Stimulated activated naive B cell treated with anti-CD40 and anti-IgM and Interleukin-4, amounts not matched to agents 10 μg/mL and 1 μg/mL and 100 μg/mL, for 72 hours (primary cell): Measurements from ENCODE around the gene ESPNL.
"Not testable (repeated sequence)": the region's sequence is repeated elsewhere in the genome, so short reads cannot be mapped to it uniquely, and the experiment has no call there.

Experiments used
- ATAC-seq, 2 donors: fragments of 150-1000 bp; cut with Tn5 transposase; replicated peaks; 2 replicates each; pipeline ENCODE4 v1.10.0; 2021; ENCODE audit warnings: moderate library complexity in 1 of 2
- DNase-seq: peaks from one replicate; pipeline ENCODE4 v3.0.0; 2021
- H3K27ac Mint-ChIP-seq: one replicate; pipeline ENCODE4 v1.8.0; 2022; ENCODE audit warnings: mild to moderate bottlenecking, mixed read lengths
- H3K27me3 Mint-ChIP-seq, 2 donors: one replicate each; pipeline ENCODE4 v1.8.0; 2022; ENCODE audit warnings: mixed read lengths in 2 of 2
- H3K36me3 Mint-ChIP-seq, 2 donors: one replicate each; pipeline ENCODE4 v1.8.0; 2022; ENCODE audit warnings: mixed read lengths in 2 of 2, mild to moderate bottlenecking in 1 of 2
- H3K4me1 Mint-ChIP-seq, 2 donors: one replicate each; pipeline ENCODE4 v1.8.0; 2022; ENCODE audit warnings: mixed read lengths in 2 of 2, mild to moderate bottlenecking in 1 of 2
- H3K4me3 Mint-ChIP-seq, 2 donors: one replicate each; pipeline ENCODE4 v1.8.0; 2022; ENCODE audit warnings: mild to moderate bottlenecking in 2 of 2, mixed read lengths in 2 of 2, moderate library complexity in 1 of 2
- H3K9me3 Mint-ChIP-seq, 2 donors: one replicate each; pipeline ENCODE4 v1.8.0; 2022; ENCODE audit warnings: mixed read lengths in 2 of 2, mild to moderate bottlenecking in 1 of 2

ESPNL gene

GRCh38 chr2:238066218-238066617, 33.9 kb upstream of the ESPNL start:
- Mint-ChIP-seq H3K27me3 (no peaks in the 10 kb centered on the region), H3K27ac (no peak overlapping the region), H3K4me1 (peaks cover 20 to 32% of the 10 kb centered on the region in 2 donors), H3K9me3 (peaks cover 4 to 8% of the 10 kb centered on the region in 2 donors), H3K36me3 (peaks cover 43 to 49% of the 10 kb centered on the region in 2 donors), H3K4me3 (no peak overlapping the region)
- DNase-seq (no peak), ATAC-seq (no peak)

GRCh38 chr2:238066718-238067117, 33.4 kb upstream of the ESPNL start:
- not testable (repeated sequence) for H3K4me3 Mint-ChIP-seq, ATAC-seq, H3K27me3 Mint-ChIP-seq, H3K9me3 Mint-ChIP-seq, DNase-seq, H3K27ac Mint-ChIP-seq
- Mint-ChIP-seq H3K36me3 (peaks cover 43 to 52% of the 10 kb centered on the region in 2 donors), H3K4me1 (peaks cover 18 to 27% of the 10 kb centered on the region in 2 donors)

DNA sequence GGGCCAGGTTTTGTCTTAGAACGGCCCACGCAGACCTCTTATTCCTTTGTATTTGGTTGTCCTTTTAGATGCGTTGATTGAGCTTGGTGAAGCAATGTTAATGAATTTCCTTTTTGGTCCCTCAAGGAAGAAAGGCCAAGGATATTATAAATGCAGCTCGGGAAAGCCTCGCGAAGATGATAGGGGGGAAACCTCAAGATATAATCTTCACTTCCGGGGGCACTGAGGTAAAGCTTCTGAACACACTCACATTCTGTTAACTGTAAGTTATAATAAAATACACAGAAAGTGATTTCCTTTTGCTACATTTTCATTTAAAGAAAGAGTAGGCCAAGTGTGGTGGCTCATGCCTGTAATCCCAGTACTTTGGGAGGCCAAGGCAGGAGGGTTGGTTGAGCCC, 32.2 kb upstream of the ESPNL start:
- Mint-ChIP-seq H3K36me3 (peaks cover 53 to 63% of the 10 kb centered on the region in 2 donors), H3K4me3 (no peak overlapping the region), H3K4me1 (peaks cover 13 to 17% of the 10 kb centered on the region in 2 donors), H3K9me3 (peaks cover 7 to 8% of the 10 kb centered on the region in 2 donors), H3K27ac (no peak overlapping the region), H3K27me3 (no peaks in the 10 kb centered on the region)
- ATAC-seq (no peak), DNase-seq (no peak)

- H3K27me3 Mint-ChIP-seq: no peaks in the 10 kb centered on the region
- peaks cover 62 to 67% of the 10 kb centered on the region in 2 donors for H3K36me3 Mint-ChIP-seq
- H3K4me3 Mint-ChIP-seq: peak overlapping the region in 1 of 2 donors; percentile 26
- peaks cover 8% of the 10 kb centered on the region in 2 donors for H3K9me3 Mint-ChIP-seq
- DNase-seq (no peak), ATAC-seq (no peak)
- no peak overlapping the region for H3K27ac Mint-ChIP-seq
- peaks cover 10 to 12% of the 10 kb centered on the region in 2 donors for H3K4me1 Mint-ChIP-seq
These were observed 31.0 kb upstream of the ESPNL start for GRCh38 chr2:238069021-238069709.

DNA sequence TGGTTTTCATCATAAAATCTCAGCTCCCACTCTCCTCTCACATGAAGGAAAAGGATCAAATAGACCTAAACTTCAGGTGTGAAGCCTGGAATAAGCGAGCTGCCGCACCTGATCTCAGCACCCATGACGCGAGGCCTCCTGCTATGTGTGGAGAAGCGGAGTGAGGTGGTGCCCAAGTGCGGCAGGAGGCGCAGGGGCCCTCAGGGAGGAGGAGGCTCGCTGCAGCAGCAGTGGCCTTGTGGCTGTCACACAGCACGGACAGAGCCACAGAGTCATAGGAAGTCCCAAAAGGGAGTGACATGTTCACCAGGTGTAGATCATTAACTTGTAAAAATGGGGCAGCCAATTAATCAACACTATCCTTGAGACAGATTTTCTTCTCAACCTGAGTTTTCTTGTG, 30.3 kb upstream of the ESPNL start:
- Mint-ChIP-seq H3K4me3 (no peak overlapping the region), H3K4me1 (peaks cover 12 to 15% of the 10 kb centered on the region in 2 donors), H3K36me3 (peaks cover 69% of the 10 kb centered on the region in 2 donors), H3K27me3 (no peaks in the 10 kb centered on the region), H3K27ac (peak overlapping the region; percentile 9), H3K9me3 (peaks cover 8% of the 10 kb centered on the region in 2 donors)
- no peak for ATAC-seq
- DNase-seq: no peak

DNA sequence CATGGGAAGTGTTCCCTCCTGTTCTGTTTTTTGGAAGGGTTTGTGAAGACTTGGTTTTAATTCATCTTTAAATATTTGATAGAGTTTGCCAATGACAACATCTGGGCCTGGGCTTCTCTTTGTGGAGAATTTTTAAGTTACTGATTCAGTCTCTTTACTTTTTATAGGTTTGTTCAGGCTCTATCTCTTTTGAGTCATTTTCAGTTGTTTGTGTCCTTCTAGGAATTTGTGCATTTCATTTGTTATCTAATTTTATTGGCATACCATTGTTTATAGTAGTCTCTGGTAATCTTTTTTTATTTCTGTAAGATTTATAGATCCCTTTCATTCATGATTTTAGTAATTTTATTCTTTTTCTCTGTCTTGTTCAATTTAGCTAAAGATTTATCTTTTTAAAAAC, 24.7 kb upstream of the ESPNL start:
- no peaks in the 10 kb centered on the region for H3K27me3 Mint-ChIP-seq
- no peak overlapping the region for H3K4me3 Mint-ChIP-seq
- no peak overlapping the region for H3K27ac Mint-ChIP-seq
- H3K4me1 Mint-ChIP-seq: peaks cover 11% of the 10 kb centered on the region in 2 donors
- peaks cover 6 to 10% of the 10 kb centered on the region in 2 donors for H3K9me3 Mint-ChIP-seq
- DNase-seq (no peak), ATAC-seq (no peak)
- H3K36me3 Mint-ChIP-seq: peaks cover 62 to 80% of the 10 kb centered on the region in 2 donors

- H3K4me3 Mint-ChIP-seq: no peak overlapping the region
- no peaks in the 10 kb centered on the region for H3K27me3 Mint-ChIP-seq
- peaks cover 6 to 10% of the 10 kb centered on the region in 2 donors for H3K9me3 Mint-ChIP-seq
- no peak overlapping the region for H3K27ac Mint-ChIP-seq
- peaks cover 74 to 90% of the 10 kb centered on the region in 2 donors for H3K36me3 Mint-ChIP-seq
- no peak for DNase-seq
- H3K4me1 Mint-ChIP-seq: peaks cover 9 to 11% of the 10 kb centered on the region in 2 donors
- no peak for ATAC-seq
These were observed 22.8 kb upstream of the ESPNL start for GRCh38 chr2:238077292-238077691.

GRCh38 chr2:238079874-238080327, 20.2 kb upstream of the ESPNL start:
- ATAC-seq (no peak), DNase-seq (no peak)
- H3K4me1 Mint-ChIP-seq: peaks cover 6 to 7% of the 10 kb centered on the region in 2 donors
- no peaks in the 10 kb centered on the region for H3K27me3 Mint-ChIP-seq
- H3K36me3 Mint-ChIP-seq: peaks cover 63 to 89% of the 10 kb centered on the region in 2 donors
- H3K4me3 Mint-ChIP-seq: no peak overlapping the region
- no peak overlapping the region for H3K27ac Mint-ChIP-seq
- H3K9me3 Mint-ChIP-seq: peaks cover 6% of the 10 kb centered on the region in 2 donors

DNA sequence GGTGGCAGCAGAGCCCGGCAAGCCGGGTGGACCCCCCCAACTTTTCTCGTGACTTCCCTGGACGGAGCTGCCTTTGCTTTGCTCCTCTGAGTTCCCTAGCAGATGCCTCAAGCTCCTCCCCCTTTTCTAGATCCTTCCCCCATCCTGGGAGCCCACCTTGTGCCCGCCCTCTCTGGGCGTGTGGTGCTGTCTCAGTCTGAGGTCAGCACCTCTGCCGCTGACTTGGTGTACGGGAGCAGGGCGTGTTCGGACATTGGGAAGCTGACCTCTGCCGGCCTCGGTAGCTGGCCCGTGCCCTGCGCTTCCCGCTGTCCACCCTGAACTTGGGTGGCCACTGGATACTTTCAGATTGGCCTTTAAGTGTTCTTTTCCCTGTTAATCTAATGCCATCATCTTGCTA, 19.6 kb upstream of the ESPNL start:
- H3K27me3 Mint-ChIP-seq: no peaks in the 10 kb centered on the region

DNA sequence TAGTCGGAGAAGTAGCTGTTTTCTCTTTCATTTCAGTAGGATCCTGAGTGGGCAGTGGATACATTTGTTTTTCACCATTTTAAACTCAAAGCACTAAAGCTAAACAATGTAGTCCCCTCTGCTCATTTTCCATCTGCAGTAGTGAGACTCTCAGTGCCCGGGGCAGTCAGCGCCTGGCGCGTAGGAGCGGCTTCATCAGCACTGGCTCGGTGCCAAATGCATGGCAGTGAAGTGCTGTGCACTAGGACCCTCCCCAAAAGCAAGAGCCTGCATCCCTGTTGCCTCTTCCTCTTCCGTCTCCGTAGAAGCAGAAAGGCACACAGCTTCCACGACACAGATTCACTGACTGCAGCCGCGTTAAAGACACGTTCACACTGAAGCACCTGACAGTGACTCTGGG, 19.0 kb upstream of the ESPNL start:
- Mint-ChIP-seq H3K9me3 (peaks cover 6% of the 10 kb centered on the region in 2 donors), H3K27ac (no peak overlapping the region), H3K4me1 (peaks cover 0 to 2% of the 10 kb centered on the region in 2 donors), H3K36me3 (peaks cover 68 to 92% of the 10 kb centered on the region in 2 donors), H3K27me3 (no peaks in the 10 kb centered on the region), H3K4me3 (no peak overlapping the region)
- ATAC-seq (no peak), DNase-seq (no peak)

More for the DNA sequence above, 19.6 kb upstream of the ESPNL start:
- no peak for ATAC-seq
- H3K4me1 Mint-ChIP-seq: peaks cover 0 to 2% of the 10 kb centered on the region in 2 donors
- no peak for DNase-seq
- H3K27ac Mint-ChIP-seq: no peak overlapping the region
- H3K4me3 Mint-ChIP-seq: no peak overlapping the region
- H3K36me3 Mint-ChIP-seq: peaks cover 65 to 90% of the 10 kb centered on the region in 2 donors
- H3K9me3 Mint-ChIP-seq: peaks cover 6% of the 10 kb centered on the region in 2 donors

DNA sequence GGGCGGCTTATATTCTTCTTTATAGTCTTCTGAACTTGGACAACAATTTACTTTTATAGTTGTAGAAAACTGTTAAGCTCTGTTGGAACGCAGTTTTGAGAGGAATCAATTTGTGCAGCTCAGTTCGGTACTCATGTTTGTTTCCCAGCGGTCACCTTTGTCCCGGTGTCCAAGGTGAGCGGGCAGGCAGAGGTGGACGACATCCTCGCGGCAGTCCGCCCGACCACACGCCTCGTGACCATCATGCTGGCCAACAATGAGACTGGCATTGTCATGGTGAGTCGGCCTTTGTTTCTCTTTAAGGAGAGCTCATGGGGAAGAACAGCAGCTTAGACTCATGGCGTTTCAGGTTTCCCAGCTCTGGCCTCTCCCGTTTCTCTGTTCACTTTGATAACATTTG, 18.6 kb upstream of the ESPNL start:
- Mint-ChIP-seq H3K9me3 (peaks cover 6% of the 10 kb centered on the region in 2 donors), H3K4me1 (peaks cover under 1 to 2% of the 10 kb centered on the region in 2 donors), H3K4me3 (no peak overlapping the region), H3K27ac (no peak overlapping the region), H3K27me3 (no peaks in the 10 kb centered on the region), H3K36me3 (peaks cover 68 to 91% of the 10 kb centered on the region in 2 donors)
- ATAC-seq (no peak), DNase-seq (no peak)

- no peak for ATAC-seq
- peaks cover 65 to 89% of the 10 kb centered on the region in 2 donors for H3K36me3 Mint-ChIP-seq
- H3K27me3 Mint-ChIP-seq: no peaks in the 10 kb centered on the region
- H3K4me1 Mint-ChIP-seq: peaks cover 4 to 6% of the 10 kb centered on the region in 2 donors
- peaks cover 3 to 4% of the 10 kb centered on the region in 2 donors for H3K9me3 Mint-ChIP-seq
- H3K27ac Mint-ChIP-seq: no peak overlapping the region
- H3K4me3 Mint-ChIP-seq: no peak overlapping the region
- no peak for DNase-seq
These were observed 18.0 kb upstream of the ESPNL start for GRCh38 chr2:238082151-238082550.

DNA sequence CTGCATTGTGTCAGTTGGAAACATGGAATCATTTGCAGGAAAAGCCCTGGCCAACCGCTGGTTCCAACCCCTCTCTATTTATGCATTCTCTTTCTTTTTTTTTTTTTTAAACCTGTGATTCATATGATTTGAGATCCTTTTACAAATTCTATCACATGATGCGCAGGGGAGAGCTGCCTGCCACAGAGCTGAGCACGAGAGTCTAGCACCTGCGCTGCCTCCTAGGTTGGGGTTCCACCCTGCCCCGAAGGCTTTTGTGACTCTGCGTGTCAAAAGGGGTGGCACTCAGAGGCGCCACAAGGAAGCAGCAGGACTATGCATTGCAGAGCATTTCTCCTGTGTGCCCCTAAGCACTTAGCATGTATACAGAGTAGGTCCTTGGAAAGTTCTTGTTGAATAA, 17.3 kb upstream of the ESPNL start:
- H3K36me3 Mint-ChIP-seq: peaks cover 61 to 84% of the 10 kb centered on the region in 2 donors
- peaks cover 3 to 4% of the 10 kb centered on the region in 2 donors for H3K9me3 Mint-ChIP-seq
- no peaks in the 10 kb centered on the region for H3K27me3 Mint-ChIP-seq
- no peak overlapping the region for H3K27ac Mint-ChIP-seq
- ATAC-seq (no peak), DNase-seq (no peak)
- H3K4me1 Mint-ChIP-seq: peaks cover 4 to 13% of the 10 kb centered on the region in 2 donors
- no peak overlapping the region for H3K4me3 Mint-ChIP-seq

- peaks cover 4 to 19% of the 10 kb centered on the region in 2 donors for H3K4me1 Mint-ChIP-seq
- no peak overlapping the region for H3K27ac Mint-ChIP-seq
- DNase-seq (no peak), ATAC-seq (no peak)
- no peaks in the 10 kb centered on the region for H3K27me3 Mint-ChIP-seq
- H3K36me3 Mint-ChIP-seq: peaks cover 66 to 80% of the 10 kb centered on the region in 2 donors
- no peak overlapping the region for H3K4me3 Mint-ChIP-seq
- H3K9me3 Mint-ChIP-seq: peaks cover 3 to 4% of the 10 kb centered on the region in 2 donors
These were observed 16.2 kb upstream of the ESPNL start for GRCh38 chr2:238083919-238084318.

GRCh38 chr2:238084761-238085160, 15.4 kb upstream of the ESPNL start:
- H3K4me3 Mint-ChIP-seq: no peak overlapping the region
- no peak for ATAC-seq
- DNase-seq: no peak
- H3K9me3 Mint-ChIP-seq: peaks cover 2 to 3% of the 10 kb centered on the region in 2 donors
- H3K36me3 Mint-ChIP-seq: peaks cover 64 to 77% of the 10 kb centered on the region in 2 donors
- no peak overlapping the region for H3K27ac Mint-ChIP-seq
- H3K27me3 Mint-ChIP-seq: no peaks in the 10 kb centered on the region
- peaks cover 4 to 19% of the 10 kb centered on the region in 2 donors for H3K4me1 Mint-ChIP-seq
